Natural killer cell (primary cell): Measurements from ENCODE around the gene TSGA10IP. TPM values are rescaled to one million over a fixed set of nuclear protein-coding genes. Genes with fewer than 3 reads are reported as not detected.

Experiments
- ATAC-seq, 3 donors: fragments of 150-1000 bp in 2 of 3; fragments of 200-7000 bp in 1 of 3; cut with Tn5 transposase; 1 replicate in 1 of 3; 2 replicates in 2 of 3; pipeline ENCODE4 v1.10.0; 2021; ENCODE audit warnings: mild to moderate bottlenecking in 2 of 3, moderate library complexity in 2 of 3
- DNase-seq, 2 donors: peaks; one replicate each; pipeline versions ENCODE4 v3.0.0 to v3.0.0-alpha.2; 2013 to 2021; ENCODE audit warnings: mixed read lengths in 1 of 2
- H3K27ac ChIP-seq: one replicate; pipeline ENCODE4 v1.5.1; 2013; ENCODE audit warnings: mild to moderate bottlenecking, low read length
- H3K27me3 ChIP-seq: one replicate; pipeline ENCODE4 v1.6.1; 2013; ENCODE audit warnings: low read length; ENCODE audit not compliant: control insufficient read depth, insufficient read depth
- H3K36me3 ChIP-seq: one replicate; pipeline ENCODE4 v1.6.1; 2013; ENCODE audit warnings: low read length; ENCODE audit not compliant: control insufficient read depth, insufficient read depth
- H3K4me1 ChIP-seq: one replicate; pipeline ENCODE4 v1.6.1; 2013; ENCODE audit warnings: low read length; ENCODE audit not compliant: control insufficient read depth, insufficient read depth
- H3K4me3 ChIP-seq: one replicate; pipeline ENCODE4 v1.5.1; 2013; ENCODE audit warnings: low read length
- H3K9me3 ChIP-seq: one replicate; pipeline ENCODE4 v1.6.1; 2013; ENCODE audit warnings: low read length; ENCODE audit not compliant: control insufficient read depth, insufficient read depth
- H3K27ac Mint-ChIP-seq, 2 donors: one replicate each; pipeline ENCODE4 v1.8.0; 2022; ENCODE audit warnings: mild to moderate bottlenecking in 2 of 2, mixed read lengths in 2 of 2, moderate library complexity in 1 of 2
- H3K27me3 Mint-ChIP-seq, 2 donors: one replicate each; pipeline ENCODE4 v1.8.0; 2022; ENCODE audit warnings: low read depth in 2 of 2, mixed read lengths in 2 of 2
- H3K36me3 Mint-ChIP-seq: one replicate; pipeline ENCODE4 v1.8.0; 2022; ENCODE audit warnings: mixed read lengths
- H3K4me1 Mint-ChIP-seq, 2 donors: one replicate each; pipeline ENCODE4 v1.8.0; 2022; ENCODE audit warnings: mixed read lengths in 2 of 2
- H3K4me3 Mint-ChIP-seq: one replicate; pipeline ENCODE4 v1.8.0; 2022; ENCODE audit warnings: mild to moderate bottlenecking, moderate library complexity, mixed read lengths
- H3K9me3 Mint-ChIP-seq, 2 donors: one replicate each; pipeline ENCODE4 v1.8.0; 2022; ENCODE audit warnings: mixed read lengths in 2 of 2
- WGBS: methylation state at CpG from one replicate; pipeline ENCODE4 v1.1.7; 2013; ENCODE audit warnings: missing lambda C conversion rate; ENCODE audit not compliant: insufficient coverage; 5-methylcytosine and 5-hydroxymethylcytosine counted together
- intact Hi-C: fragments of 100-400 bp; cut with micrococcal nuclease; formaldehyde crosslinking; loops from one replicate; pipeline ENCODE4 v1.14.2; 2022
- total RNA-seq, 4 donors: library from RNA; stranded (reverse); fragments of 120-200 nt in 1 of 4; gene quantifications; one replicate each; pipeline versions ENCODE4 v1.2.3 to v1.2.4, GENCODE V29; 2013 to 2022
- TF ChIP-seq, protein P1 (sequence below): fragments of 200-600 bp; IDR thresholded peaks from one replicate; pipeline ENCODE4 v1.8.0; 2022; ENCODE audit warnings: antibody characterized with exemption

TSGA10IP gene
- total RNA-seq, 3 donors from 2014 or later (not counting 1 experiment from before 2014, with no cell fraction given), result not detected

DNA sequence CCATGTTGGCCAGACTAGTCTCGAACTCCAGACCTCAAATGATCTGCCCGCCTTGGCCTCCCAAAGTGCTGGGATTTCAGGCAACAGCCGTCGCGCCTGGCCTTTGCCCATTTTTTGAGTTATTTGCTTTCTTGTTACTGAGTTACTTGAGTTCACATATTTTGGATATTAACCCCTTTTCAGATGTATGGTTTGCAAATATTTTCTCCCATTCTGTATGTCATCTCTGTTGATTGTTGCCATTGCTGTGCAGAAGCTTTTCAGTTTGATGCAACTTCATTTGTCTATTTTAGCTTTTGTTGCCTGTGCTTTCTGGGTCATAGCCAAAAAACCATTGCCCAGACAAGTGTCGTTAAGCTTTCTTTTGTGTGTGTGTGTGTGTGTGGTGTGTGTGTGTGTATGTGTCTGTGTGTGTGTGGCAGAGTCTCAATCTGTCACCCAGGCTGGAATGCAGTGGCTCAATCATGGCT lies 6.8 kb downstream of the TSGA10IP start:
- H3K27ac ChIP-seq, result no peak overlapping the region
- H3K4me1 ChIP-seq, result peaks cover 9% of the 10 kb centered on the region
- 94% methylated on average over 6 of the region's 6 CpGs for WGBS
- no peak overlapping the region for H3K4me3 ChIP-seq
- Mint-ChIP-seq H3K4me3 (no peak overlapping the region), H3K36me3 (no peaks in the 10 kb centered on the region), H3K27me3 (no peaks in the 10 kb centered on the region), H3K9me3 (no peaks in the 10 kb centered on the region), H3K4me1 (no peaks in the 10 kb centered on the region), H3K27ac (no peak overlapping the region)
- no peaks in the 10 kb centered on the region for H3K9me3 ChIP-seq
- TF ChIP-seq, protein P1, sequence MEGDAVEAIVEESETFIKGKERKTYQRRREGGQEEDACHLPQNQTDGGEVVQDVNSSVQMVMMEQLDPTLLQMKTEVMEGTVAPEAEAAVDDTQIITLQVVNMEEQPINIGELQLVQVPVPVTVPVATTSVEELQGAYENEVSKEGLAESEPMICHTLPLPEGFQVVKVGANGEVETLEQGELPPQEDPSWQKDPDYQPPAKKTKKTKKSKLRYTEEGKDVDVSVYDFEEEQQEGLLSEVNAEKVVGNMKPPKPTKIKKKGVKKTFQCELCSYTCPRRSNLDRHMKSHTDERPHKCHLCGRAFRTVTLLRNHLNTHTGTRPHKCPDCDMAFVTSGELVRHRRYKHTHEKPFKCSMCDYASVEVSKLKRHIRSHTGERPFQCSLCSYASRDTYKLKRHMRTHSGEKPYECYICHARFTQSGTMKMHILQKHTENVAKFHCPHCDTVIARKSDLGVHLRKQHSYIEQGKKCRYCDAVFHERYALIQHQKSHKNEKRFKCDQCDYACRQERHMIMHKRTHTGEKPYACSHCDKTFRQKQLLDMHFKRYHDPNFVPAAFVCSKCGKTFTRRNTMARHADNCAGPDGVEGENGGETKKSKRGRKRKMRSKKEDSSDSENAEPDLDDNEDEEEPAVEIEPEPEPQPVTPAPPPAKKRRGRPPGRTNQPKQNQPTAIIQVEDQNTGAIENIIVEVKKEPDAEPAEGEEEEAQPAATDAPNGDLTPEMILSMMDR, result no peak
- DNase-seq (no peak), ATAC-seq (no peak)
- no peaks in the 10 kb centered on the region for H3K27me3 ChIP-seq
- H3K36me3 ChIP-seq, result no peaks in the 10 kb centered on the region
- intact Hi-C loops, result no loop called here

DNA sequence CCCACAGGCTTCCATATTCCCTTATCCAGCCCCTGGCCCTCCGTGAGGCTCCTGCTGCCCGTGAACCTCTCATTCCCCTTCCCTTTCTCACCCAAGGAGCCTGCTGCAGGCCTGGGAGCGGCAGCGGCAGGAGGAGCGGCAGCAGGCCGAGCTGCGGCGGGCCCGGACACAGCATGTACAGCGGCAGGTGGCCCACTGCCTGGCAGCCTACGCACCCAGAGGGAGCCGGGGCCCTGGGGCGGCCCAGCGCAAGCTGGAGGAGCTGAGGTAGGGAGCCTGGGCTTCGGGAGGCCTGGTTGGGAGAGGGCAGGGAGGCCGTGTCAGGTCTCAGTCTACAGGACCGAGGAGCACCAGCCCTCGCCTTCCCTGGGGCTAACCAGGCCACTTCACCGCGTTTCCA lies 8.2 kb downstream of the TSGA10IP start:
- Histone ChIP-seq H3K27ac (no peak overlapping the region), H3K9me3 (no peaks in the 10 kb centered on the region), H3K36me3 (no peaks in the 10 kb centered on the region), H3K4me1 (peaks cover 15% of the 10 kb centered on the region), H3K27me3 (no peaks in the 10 kb centered on the region), H3K4me3 (no peak overlapping the region)
- H3K4me3 Mint-ChIP-seq, result no peak overlapping the region
- H3K27ac Mint-ChIP-seq, result no peak overlapping the region
- TF ChIP-seq, protein P1, result no peak
- intact Hi-C loops, result no loop called here
- H3K36me3 Mint-ChIP-seq, result no peaks in the 10 kb centered on the region
- H3K9me3 Mint-ChIP-seq, result no peaks in the 10 kb centered on the region
- DNase-seq, result no peak
- no peaks in the 10 kb centered on the region for H3K27me3 Mint-ChIP-seq
- 94% methylated on average over 20 of the region's 20 CpGs for WGBS
- ATAC-seq, result no peak
- no peaks in the 10 kb centered on the region for H3K4me1 Mint-ChIP-seq

DNA sequence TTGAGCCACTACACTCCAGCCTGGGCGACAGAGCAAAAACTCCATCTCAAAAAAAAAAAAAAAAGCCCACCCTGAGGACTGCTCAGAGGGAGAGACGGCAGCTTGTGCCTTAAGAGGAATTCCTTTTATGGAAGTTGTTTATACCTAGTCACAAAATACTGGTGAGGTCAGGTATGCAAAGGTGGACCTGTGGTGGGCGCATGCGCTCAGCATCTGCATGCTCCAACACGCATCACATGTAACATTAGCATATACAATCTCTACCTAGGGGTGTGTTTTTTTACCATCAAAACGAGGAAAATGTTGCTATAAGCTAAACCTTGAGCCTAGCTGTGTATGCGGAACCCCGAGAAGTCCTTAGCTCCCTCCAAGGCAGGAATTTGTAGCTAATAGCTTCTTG lies 9.5 kb downstream of the TSGA10IP start:
- no peak overlapping the region for H3K4me3 ChIP-seq
- H3K4me1 Mint-ChIP-seq, result no peaks in the 10 kb centered on the region
- H3K27ac Mint-ChIP-seq, result no peak overlapping the region
- H3K4me3 Mint-ChIP-seq, result no peak overlapping the region
- WGBS, result 89% methylated on average over 5 of the region's 8 CpGs
- no peak overlapping the region for H3K27ac ChIP-seq
- H3K36me3 ChIP-seq, result no peaks in the 10 kb centered on the region
- no peaks in the 10 kb centered on the region for H3K9me3 ChIP-seq
- H3K27me3 Mint-ChIP-seq, result no peaks in the 10 kb centered on the region
- DNase-seq (no peak), ATAC-seq (no peak)
- intact Hi-C loops, result no loop called here
- peaks cover 15% of the 10 kb centered on the region for H3K4me1 ChIP-seq
- H3K27me3 ChIP-seq, result no peaks in the 10 kb centered on the region
- TF ChIP-seq, protein P1, result no peak
- H3K36me3 Mint-ChIP-seq, result no peaks in the 10 kb centered on the region
- no peaks in the 10 kb centered on the region for H3K9me3 Mint-ChIP-seq

DNA sequence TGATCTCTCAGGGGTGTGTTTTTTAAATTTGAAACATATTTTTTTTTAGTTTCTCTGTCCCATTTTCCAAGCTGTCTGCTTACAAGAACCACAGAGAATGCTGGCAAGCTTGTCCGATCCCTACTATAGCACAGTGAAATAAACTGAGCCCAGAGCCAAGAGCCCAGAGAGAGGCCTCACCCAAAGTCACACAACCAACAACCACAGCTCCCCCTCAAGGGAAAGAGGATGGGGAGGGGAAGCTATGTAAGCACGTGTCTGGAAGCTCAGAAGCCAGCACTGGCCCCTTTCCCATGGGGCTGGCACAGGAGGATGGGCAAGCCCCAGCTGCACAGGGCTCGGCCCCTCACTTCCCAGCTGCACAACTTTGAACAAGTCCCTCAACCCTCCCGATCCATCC lies 13.0 kb downstream of the TSGA10IP start:
- ATAC-seq (no peak), DNase-seq (no peak)
- Mint-ChIP-seq H3K4me3 (no peak overlapping the region), H3K4me1 (peaks cover 21 to 23% of the 10 kb centered on the region in 2 donors), H3K27me3 (no peaks in the 10 kb centered on the region), H3K27ac (no peak overlapping the region), H3K36me3 (no peaks in the 10 kb centered on the region), H3K9me3 (no peaks in the 10 kb centered on the region)
- Histone ChIP-seq H3K36me3 (no peaks in the 10 kb centered on the region), H3K27ac (no peak overlapping the region), H3K4me1 (peaks cover 36% of the 10 kb centered on the region), H3K27me3 (no peaks in the 10 kb centered on the region), H3K9me3 (no peaks in the 10 kb centered on the region), H3K4me3 (no peak overlapping the region)
- WGBS, result 75% methylated on average over 4 of the region's 4 CpGs
- TF ChIP-seq, protein P1, result no peak
- intact Hi-C loops, result no loop called here
